NCI-H524 (cell line): ENCODE measurements around the gene ASIC3.

Experiments
- DNase-seq, 2 experiments: peaks; one replicate each; lab custom pipeline; 2025; lab: John Stamatoyannopoulos, UW

Gene ASIC3

DNA sequence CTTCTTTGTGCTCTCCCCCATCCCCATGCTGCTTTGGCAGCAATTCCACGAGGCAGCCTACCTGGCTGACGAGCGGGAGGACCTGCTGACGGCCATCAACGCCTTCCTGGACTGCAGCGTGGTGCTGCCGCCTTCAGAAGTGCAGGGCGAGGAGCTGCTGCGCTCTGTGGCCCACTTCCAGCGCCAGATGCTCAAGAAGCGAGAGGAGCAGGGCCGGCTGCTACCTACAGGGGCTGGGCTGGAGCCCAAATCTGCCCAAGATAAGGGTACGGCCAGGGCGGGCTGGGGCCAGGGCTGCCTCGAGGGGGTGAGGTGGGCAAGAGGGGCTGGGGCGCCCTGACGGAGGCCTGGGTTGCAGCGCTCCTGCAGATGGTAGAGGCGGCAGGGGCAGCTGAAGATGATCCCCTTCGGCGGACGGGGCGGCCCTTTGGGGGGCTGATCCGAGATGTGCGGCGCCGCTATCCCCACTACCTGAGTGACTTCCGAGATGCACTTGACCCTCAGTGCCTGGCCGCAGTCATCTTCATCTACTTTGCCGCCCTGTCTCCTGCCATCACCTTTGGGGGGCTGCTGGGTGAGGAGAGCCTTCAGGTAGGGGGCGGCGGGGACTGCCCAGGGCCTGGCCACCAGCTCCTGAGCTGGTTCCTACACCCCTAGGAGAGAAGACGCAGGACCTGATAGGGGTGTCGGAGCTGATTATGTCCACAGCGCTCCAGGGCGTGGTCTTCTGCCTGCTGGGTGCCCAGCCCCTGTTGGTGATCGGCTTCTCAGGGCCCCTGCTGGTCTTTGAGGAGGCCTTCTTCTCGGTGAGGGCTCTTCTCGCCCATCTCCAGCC is 22.9 kb downstream of the ASIC3 start:
- no peak for DNase-seq

DNA sequence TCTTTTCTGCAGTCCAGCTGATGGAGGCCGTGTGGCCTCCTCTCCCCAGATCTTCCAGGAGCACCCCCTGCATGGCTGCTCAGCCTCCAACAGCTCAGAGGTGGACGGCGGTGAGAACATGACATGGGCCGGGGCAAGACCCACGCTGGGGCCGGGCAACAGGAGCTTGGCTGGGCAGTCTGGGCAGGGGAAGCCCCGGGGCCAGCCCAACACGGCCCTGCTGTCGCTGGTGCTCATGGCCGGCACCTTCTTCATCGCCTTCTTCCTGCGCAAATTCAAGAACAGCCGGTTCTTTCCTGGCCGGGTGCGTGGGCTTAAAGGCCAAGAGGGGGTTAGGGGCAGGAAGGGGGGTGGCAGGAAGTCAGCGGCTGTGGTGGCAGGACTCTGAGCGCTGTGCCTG is 25.7 kb downstream of the ASIC3 start:
- no peak for DNase-seq

DNA sequence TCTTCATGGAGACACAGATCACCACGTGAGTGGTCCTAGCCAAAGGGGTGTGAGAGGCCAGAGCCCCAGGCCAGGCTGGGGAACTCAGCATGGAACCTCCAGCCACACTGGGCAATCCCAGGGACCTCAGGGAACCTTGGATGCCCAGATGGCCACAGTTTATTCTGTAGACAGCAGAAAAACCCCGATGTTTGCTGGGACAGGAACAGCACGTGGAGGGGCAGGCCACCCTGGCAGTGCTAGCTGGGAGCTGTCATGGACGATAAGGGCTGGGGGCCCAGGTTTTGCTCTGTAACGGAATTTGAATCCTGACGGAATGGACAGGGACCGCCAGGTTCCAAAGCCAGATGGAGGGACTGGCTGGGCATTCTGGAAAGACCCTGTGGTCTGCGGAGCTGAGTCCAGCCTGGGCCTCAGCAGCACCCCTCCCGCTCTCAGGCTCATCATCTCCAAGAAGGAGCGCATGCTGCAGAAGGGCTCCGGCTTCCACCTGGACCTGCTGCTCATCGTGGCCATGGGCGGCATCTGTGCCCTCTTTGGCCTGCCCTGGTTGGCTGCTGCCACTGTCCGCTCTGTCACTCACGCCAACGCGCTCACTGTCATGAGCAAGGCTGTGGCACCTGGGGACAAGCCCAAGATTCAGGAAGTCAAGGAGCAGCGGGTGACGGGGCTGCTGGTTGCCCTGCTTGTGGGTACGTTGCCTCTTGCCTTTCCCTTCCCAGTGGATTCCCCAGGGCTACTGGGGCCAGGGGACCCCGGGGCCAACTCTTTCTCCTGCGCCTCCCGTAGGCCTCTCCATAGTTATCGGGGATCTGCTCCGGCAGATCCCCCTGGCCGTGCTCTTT is 26.7 kb downstream of the ASIC3 start:
- DNase-seq = no peak

DNA sequence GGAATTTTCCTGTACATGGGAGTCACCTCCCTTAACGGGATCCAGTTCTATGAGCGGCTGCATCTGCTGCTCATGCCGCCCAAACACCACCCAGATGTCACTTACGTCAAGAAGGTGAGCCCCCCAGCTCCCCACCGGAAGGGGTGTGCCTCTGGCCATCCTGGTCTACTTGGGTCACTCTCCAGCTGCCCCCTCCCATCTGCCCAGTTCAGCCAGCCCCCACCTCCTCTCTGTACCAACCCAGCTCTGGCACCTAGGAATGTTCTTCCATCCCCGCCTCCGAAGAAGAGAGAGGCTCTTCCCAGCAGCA is 27.3 kb downstream of the ASIC3 start:
- DNase-seq = no peak

DNA sequence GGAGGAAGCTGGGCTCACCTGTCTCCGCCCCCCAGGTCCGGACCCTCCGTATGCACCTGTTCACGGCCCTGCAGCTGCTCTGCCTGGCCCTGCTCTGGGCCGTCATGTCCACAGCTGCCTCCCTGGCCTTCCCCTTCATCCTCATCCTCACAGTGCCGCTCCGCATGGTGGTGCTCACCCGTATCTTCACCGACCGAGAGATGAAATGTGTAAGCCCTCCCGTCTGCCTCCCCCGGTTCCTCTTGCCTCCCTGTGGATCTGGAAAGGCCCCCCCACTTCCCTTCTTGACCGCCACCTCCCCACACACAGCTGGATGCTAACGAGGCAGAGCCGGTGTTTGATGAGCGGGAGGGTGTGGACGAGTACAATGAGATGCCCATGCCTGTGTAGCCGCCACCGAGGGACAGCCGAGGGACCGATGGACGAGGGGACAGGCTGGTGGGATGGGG is 27.7 kb downstream of the ASIC3 start:
- no peak for DNase-seq

DNA sequence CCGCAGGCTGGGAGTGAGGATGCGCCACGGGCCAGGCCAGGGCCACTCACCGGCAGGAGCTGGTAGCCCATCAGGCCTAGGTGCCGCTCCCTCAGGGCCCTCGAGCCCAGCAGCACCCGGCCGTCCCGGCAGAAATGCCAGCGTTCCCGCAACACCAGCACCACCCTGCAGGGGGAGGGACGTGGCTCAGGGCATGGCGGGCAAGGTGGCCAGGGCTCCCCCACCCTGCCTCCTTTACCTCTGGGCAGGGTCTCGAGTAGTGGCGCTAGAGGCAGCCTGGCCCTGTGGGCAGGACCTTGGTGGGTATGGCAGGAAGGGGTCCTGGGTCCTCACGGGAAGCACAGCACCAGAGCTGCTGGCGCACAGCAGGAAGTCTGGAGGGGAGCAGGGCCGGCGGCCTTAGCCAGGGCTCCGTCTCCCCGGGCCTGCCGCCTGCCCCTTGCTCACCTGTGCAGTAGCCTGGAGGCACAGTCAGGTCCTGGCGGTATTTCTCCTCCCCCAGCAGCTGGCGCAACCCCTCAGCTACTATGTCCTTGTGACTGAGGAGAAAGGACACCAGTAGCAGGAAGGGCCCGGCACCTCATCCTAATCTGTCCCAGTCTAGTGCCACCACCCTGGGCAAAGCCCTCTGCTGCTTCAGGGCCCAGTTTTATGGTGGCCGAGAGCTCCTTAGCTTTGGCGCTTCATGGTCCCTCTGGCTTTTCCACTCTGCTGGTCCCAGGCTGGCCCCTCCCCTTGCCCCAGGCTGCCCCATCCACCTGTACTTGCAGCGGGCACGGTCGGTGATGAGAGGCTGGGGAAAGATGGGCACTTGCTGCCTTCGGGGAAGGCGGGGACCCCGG is 28.8 kb downstream of the ASIC3 start:
- no peak for DNase-seq

DNA sequence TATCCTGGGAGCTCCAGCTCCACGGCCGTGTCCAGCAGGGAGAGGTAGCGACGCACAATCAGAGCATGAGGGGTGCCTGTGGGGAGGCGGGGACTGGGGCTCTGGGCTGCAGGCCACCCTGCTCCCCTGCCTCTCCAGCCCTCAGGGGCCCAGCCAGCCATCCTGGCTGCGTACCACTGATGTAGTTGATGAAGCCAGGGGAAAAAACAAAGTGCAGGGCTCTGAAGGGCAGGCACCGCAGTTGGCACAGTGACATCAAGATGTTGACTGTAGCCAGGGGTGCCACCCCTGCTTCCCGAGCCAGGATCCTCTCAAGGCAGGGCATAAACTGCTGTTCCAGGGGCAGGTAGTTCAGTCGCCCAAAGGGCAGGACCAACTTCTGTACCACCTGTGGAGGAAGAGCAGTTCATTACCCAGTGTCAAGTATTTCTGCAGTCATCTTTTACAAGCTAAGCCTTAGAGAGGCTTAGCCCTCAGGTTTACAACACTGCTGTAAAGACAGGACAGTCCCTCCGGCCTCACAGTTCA is 29.4 kb downstream of the ASIC3 start:
- DNase-seq = no peak

DNA sequence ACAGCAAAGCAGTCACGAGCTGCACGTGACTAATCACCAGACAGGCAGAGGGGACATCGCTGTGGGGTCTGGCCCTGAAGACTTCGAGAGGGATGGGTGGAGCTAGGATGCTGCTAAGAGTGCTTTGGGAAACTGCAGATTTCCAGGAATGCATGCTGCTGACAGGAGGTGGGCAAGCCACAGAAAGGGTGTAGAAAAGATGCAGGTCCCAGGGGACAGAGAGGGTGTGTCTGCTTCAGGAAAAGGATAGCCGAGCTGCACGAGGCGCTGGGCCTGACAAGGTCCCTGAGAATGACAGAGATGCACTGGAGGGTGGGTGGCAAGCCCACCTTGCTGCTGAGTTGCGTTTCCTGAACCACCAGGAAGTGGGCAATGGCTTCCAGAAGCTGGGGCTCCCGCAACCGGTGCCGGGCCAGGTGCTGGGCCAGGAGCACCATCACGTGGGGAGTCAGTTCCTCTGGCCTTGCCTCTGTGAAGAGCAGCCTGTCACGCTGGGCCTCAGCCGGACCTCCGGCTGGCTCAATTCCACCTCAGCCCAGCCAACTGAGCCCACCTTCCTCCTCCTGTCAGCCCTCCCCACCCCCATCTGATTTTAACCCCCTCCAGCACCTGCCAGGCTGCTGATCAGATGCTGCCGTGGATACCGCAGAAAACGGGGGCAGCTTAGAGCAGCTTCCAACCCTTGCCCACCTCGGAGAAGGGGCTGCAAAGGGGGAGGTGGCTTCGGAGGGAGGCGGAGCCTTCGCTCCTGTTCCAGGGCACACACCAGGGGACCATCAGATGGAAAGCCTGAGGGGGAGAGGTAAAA is 30.1 kb downstream of the ASIC3 start:
- DNase-seq = no peak

DNA sequence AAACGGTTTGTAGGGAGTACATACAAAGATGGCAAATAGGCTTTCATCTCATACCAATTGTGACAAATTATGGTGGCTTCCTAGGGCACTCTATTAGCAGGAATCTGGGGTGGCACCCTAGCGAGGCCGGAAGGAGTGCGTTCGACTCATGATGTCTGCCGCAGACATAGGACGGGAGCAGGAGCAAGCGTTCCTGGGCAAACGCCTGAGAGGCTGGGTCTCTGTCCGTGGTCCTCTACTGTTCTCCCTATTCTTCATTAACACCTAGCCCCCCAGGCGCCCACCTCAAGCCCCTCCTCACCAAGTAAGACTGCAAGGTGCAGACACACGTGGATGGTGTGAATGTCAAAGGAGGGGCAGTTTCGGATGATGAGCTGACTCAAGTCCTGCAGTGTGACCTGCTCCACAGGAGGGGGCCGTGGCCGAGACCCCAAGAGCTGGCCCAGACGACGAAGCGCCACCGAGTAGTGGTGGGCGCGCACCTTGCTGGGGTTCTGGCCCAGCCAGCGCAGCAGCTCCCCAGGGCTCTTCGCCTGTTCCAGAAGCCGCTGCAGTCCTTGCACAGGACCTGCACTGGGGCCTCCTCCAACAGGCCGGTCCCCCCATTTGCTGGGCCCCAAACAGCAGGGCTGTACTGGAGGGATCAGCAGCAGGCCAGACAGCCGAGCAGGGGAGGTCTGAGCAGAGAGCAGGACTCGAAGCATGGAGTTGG is 31.0 kb downstream of the ASIC3 start:
- no peak for DNase-seq

DNA sequence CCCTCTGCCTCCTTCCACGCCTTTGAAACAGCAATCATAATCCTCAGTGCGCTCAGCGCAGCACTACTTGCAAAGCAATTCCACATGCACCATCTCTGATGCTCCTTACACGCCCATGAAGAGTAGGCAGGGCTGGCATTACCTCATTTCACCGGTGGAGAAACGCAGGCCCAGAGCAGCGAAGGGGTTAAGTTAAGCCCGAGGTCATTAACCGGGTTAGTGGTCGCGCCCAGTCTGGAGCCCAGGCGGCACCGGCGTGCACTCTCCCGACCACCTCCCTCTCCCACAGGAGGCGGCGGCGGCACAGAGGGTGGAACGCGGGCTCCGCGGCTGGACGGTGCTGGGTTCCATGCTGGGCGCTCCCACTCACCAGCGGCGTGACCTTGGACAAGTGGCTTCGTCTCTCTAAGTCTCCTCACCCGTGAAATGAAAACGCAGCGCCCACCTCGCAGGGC is 31.8 kb downstream of the ASIC3 start:
- no peak for DNase-seq

DNA sequence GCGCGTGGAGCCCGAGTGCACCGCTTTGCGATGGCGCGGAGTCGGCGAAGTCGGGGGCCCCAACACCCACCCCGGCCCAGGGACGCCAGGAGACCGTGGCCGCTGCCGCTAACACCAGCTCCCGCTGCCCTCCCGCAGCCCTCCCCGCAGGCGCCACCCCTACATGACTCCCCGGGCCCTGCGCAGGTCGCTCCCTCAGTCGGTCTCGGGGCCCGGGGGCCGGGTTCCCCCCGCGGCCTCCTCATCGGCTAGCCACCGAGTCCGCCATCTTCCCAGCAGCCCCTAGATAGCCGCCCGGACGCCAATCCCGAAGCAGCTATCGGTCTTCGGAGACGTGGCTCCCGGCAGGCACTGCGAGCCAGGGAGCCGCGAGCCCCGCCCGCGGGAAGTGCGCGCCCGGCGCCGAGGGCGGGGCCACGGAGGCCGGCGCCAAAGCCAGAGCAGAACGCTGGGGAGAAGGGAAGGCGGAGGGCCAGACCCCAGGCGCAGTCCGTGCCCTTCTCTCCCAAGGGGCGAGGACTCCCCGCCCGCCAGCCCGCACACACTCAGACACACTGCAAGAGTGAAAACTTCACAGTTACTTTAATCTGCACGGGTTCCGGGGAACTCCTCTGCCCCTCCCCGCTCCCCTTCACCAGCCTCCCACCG is 32.3 kb downstream of the ASIC3 start, which contains the start of gene FASTK:
FASTK (minus strand) TSS at position 288 of the 648 bp plus-strand sequence; CDS start at position 245, 43 bp downstream.
- DNase-seq = peak; percentile 71 to 85

DNA sequence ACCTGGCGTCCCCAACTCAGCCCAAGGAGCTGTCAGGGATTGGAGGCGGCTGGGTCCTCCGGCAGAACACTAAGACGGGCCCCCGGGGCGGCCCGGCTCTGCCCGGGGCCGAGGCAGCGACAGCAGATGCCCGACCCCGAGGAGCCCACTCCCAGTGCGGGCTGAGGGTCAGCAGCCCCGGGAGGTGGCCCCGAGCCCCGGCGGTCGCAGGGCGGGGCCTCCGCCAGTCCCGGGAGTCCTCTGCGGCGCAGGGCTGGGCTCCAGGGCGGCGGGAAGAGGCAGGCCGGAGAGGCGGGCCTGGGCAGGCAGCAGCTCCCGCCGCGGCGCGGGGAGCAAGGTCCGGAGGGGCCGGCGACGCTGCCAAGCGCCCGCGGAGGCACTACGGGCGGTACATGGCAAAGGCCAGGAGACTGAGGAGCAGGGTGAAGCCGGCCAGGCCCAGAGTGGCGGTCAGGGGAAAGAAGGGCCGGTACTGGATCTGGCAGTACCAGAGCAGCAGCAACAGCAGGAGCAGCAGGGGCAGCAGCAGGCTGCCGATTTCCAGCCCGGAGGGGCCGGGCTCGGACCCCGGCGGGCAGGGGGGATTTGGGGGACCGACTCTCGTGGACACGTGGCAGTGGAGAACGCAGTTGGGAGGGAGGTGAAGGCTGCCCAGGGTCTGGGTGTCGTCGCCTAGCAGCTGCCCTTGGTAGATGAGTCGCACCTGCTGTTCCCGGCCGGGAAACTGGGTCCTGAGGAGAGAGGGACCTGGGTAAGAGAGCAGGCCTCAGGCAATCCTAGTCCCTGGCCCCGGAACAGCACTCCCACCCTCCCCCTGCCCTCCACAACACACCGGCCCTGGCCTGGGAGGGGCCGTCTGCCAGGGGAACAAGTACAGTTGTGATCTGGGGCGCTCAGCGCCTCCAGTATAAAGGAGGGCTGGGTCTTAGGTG is 33.1 kb downstream of the ASIC3 start:
- peak in 1 of 2 experiments; percentile 39 for DNase-seq

DNA sequence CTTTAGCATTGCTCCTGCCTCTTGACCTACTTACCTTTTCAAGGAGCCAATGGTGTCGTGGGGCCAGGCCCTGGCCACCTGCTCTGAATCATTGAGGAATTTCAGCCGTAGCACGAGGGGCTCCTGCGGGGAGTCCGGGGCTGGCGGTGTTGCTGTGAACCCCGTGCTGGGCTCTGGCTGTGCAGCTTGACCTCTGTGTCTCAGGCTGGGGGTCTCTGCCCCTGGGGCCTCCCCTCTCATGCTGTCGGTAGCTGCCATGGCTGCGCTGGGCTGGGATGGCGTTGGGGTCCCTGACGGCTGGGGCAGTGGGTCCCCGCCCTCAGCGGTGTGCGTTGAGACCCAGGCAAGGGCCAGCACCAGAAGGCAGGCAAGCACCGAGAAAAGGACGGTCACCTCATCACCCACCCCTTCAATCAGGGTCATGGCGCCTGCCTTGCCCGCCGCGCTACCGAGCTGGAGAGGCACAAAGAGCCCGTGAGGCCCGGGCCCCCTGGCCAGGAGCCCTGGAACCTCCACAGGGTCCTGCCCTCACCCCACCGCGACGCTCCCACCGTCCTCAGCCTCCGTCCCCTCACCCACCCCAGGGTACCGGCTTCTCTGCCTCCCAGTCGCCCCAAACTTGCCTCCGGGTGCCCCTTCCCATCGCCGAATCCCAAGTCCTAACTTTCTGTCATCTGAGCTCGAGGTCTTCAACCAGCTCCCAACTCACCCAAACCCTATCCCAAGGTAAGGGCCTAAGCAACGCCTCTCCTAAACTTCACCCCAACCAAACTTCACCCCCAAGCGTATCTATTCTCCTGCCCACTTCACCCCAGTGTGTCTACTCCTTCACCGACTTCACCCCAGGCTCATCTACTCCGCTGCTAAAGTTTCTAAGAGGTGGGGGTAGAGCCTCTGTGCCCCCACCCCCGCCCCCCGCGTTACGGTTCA is 34.1 kb downstream of the ASIC3 start:
- DNase-seq = no peak

DNA sequence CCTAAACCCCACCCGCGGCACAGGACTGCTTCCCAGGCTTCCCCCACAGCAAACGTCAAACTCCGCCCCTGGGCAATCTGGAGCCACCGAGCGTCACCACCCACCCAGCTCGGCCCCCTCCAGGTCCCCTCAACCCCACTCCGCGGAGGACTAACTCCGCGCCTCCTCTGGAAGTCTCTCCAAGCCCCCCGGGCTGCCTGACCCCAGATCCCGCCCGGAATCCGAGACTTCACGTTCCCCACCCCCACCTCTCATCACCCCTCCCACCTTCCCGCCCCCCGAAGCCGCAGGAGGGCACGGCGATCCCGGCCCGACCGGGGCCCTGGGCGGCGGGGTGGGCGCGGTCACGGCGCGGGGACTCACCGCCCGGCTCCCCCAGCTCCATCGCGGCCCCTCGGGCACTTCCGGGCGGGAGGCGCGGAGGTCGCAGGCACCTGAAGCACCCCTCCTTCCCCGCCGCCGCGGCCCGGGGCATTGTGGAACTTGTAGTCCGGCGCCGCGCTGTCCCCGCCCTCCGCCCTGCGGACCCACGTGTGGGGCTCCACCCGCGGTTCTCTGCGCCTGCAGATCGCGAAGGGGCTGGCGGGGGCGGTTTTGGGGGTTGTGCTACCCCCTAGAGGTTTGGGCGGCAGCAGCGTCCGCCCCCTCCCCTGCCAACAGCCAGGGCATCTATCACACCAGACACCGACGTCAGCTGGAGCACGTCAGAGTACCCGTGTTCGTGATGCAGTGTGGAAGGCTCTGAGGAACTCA is 34.9 kb downstream of the ASIC3 start, which contains the start of gene TMUB1:
TMUB1 (minus strand) TSS at position 423 of the 753 bp plus-strand sequence. CDS start 930 bp downstream, outside the sequence.
- DNase-seq = peak; percentile 40 to 73

DNA sequence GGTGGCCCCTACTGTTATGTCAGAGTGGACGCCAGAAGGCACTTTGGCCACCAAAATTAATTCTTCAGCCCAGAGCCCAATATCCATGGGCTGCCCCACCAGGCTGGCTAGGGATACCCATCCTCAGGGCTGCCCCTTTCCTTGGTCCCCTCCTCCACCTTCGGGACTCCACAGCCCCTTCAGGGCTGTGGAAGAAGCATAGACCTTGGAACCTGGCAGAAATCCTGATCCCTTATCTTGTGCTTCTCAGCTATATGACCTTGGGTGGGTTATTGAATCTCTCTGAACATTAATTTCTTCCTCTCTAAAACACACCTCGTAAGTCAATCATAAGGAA is 35.5 kb downstream of the ASIC3 start:
- no peak for DNase-seq

DNA sequence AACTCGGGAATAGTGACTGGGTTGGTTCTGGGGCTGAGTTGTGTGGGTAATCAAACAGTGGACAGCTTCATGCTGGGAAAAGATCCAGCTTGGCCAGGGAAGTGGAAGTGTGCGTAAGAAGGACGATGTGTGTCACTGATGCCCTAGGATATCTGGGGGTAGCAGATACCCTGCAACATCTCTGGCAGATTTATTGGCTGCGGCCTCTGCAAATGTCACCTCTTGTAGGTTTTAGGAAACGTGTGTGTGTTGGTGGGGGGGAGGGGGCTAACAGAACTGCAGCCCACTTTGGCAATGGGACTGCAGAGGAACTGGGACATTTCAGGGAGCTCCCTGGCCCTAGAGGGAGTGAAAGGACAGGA is 37.0 kb downstream of the ASIC3 start:
- DNase-seq = no peak
